HG02763 (cell line): ENCODE data around the gene BAZ1B.
"Not testable (repeated sequence)": the region's sequence is repeated elsewhere in the genome, so short reads cannot be mapped to it uniquely, and the experiment has no call there.

Source experiments
- ATAC-seq: cut with Tn5 transposase; IDR thresholded peaks from one replicate; pipeline ENCODE4 v1.9.1; 2021; ENCODE audit warnings: mild to moderate bottlenecking, moderate library complexity; ENCODE audit not compliant: unreplicated experiment

Gene BAZ1B

GRCh38 chr7:73522105-73522872 is at the start of gene BAZ1B:
Gene BAZ1B (minus strand): TSS chr7:73522293. CDS start chr7:73521933, 360 bp downstream.
- peak; percentile 82 for ATAC-seq

- no peak for ATAC-seq
Observed at GRCh38 chr7:73570977-73571376, 48.9 kb upstream of the BAZ1B start.

- no peak for ATAC-seq
Observed at GRCh38 chr7:73570521-73570920, 48.4 kb upstream of the BAZ1B start.

GRCh38 chr7:73569042-73569608 is 47.0 kb upstream of the BAZ1B start:
- no peak for ATAC-seq

GRCh38 chr7:73567846-73568685 is 46.0 kb upstream of the BAZ1B start:
- ATAC-seq: no peak

GRCh38 chr7:73567140-73567539 is 45.0 kb upstream of the BAZ1B start:
- ATAC-seq: no peak

GRCh38 chr7:73566431-73566830 is 44.3 kb upstream of the BAZ1B start:
- ATAC-seq: not testable (repeated sequence)

GRCh38 chr7:73565675-73566340 is 43.7 kb upstream of the BAZ1B start:
- no peak for ATAC-seq

- no peak for ATAC-seq
Observed at GRCh38 chr7:73560109-73560835, 38.2 kb upstream of the BAZ1B start.

GRCh38 chr7:73557397-73558257 is 35.5 kb upstream of the BAZ1B start, which contains the start of gene BCL7B:
Gene BCL7B (minus strand): TSS chr7:73557690. CDS start chr7:73557578, 112 bp downstream.
- peak; percentile 39 for ATAC-seq

- ATAC-seq: peak; percentile 91
Observed at GRCh38 chr7:73557108-73557396, 35.0 kb upstream of the BAZ1B start.

GRCh38 chr7:73556208-73557107 is 34.4 kb upstream of the BAZ1B start:
- ATAC-seq: no peak

- ATAC-seq: no peak
Observed at GRCh38 chr7:73555411-73555982, 33.4 kb upstream of the BAZ1B start.

- ATAC-seq: not testable (repeated sequence)
Observed at GRCh38 chr7:73550093-73550492, 28.0 kb upstream of the BAZ1B start.

GRCh38 chr7:73549176-73549575 is 27.1 kb upstream of the BAZ1B start:
- no peak for ATAC-seq

GRCh38 chr7:73547841-73548240 is 25.7 kb upstream of the BAZ1B start:
- ATAC-seq: no peak

- no peak for ATAC-seq
Observed at GRCh38 chr7:73544678-73545077, 22.6 kb upstream of the BAZ1B start.

- ATAC-seq: no peak
Observed at GRCh38 chr7:73541722-73542121, 19.6 kb upstream of the BAZ1B start.
